Neural cell (in vitro differentiated cells): ENCODE measurements around the gene FOXL3.

Source experiments
- POLR2AphosphoS5 ChIP-seq: IDR thresholded peaks from 2 replicates; pipeline ENCODE4 v1.6.1; 2012
- TF ChIP-seq, protein P1 (sequence below): fragments of 450-650 bp; IDR thresholded peaks from 2 replicates; pipeline ENCODE4 v1.5.1; 2014; ENCODE audit warnings: antibody characterized with exemption, mild to moderate bottlenecking, moderate library complexity; ENCODE audit not compliant: poor library complexity, severe bottlenecking

DNA sequence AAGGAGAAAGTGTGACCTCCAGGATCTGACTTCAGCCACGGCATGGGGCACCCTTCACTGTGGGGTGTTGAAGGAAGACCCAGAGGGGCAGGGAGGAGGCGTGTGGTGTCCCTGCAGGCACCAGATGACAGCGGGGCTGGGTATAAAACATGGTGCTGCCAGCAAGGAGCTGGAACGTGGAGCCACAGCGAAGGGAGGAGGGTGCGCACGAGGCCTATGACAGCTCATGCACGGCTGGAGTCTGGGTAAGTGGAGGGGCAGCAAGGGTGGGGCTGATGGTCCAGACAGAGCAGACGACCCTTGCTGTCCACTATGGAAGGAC is 27.8 kb upstream of the FOXL3 start:
- TF ChIP-seq, protein P1, sequence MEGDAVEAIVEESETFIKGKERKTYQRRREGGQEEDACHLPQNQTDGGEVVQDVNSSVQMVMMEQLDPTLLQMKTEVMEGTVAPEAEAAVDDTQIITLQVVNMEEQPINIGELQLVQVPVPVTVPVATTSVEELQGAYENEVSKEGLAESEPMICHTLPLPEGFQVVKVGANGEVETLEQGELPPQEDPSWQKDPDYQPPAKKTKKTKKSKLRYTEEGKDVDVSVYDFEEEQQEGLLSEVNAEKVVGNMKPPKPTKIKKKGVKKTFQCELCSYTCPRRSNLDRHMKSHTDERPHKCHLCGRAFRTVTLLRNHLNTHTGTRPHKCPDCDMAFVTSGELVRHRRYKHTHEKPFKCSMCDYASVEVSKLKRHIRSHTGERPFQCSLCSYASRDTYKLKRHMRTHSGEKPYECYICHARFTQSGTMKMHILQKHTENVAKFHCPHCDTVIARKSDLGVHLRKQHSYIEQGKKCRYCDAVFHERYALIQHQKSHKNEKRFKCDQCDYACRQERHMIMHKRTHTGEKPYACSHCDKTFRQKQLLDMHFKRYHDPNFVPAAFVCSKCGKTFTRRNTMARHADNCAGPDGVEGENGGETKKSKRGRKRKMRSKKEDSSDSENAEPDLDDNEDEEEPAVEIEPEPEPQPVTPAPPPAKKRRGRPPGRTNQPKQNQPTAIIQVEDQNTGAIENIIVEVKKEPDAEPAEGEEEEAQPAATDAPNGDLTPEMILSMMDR: no peak
- no peak for TF ChIP-seq POLR2AphosphoS5
